Measurements from ENCODE around the gene OXNAD1.

Gene OXNAD1

DNA sequence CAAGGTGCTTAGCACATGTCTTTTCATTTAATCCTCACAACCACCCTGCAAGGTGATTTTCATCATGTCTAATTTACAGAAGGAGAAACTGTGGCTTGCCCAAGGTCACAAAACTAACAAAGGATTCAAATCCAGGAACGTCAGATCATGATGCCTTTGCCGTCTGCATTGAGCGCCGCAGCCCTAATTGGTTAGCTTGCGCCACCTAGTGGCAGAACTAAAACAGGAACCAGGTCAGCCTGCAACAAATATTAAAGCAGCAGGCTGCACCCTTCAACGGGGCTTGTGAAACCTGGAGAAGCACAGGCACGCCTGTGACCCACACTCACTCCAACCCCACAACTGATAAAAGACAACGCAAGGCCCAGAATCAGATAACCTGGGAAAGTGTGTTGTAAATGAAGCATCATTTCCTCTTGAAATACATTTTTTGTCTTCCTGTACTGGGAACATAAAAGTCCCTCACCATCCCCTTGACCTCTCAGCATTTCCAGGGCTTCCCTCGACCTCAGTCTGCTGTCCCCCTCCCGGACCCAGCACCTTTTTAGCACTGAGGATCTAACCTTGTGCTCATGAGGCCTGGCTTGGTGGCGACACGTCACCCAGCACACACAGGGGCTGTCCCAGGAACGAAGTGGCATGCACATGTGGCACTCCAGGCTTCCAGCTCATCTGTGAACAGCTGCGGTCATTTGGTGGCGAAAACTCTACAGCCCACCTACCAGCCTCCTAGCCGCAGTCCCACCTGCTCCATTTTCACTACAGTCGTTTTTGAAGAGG is 17.5 kb upstream of the OXNAD1 start:
- DNase-seq (ENCODE audit: low spot score): peak; percentile 78

DNA sequence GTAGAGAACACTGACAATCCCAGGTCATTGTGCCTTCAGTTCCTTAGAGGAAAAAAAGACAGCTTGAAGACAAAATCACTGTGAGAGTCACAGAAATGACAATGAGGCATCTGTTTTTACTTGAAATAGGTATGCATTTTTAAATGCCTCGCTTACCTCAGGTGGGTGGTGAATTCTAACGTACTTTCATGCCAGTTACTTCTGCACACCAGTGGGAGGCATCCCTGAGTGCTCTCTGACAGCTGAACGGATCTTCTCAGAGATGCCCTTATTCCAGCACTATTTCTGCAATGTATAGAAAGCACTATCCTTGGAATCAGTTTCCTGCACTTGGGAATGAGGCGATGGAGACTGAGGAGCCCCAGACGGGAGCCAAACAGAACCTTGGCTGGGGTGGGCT is 16.5 kb upstream of the OXNAD1 start:
- no peak for DNase-seq (ENCODE audit: low spot score)

- DNase-seq (ENCODE audit: low spot score): peak; percentile 26
Observed at GRCh38 chr3:16249336-16249735, 15.7 kb upstream of the OXNAD1 start.

- no peak for DNase-seq (ENCODE audit: low spot score)
Observed at GRCh38 chr3:16249886-16250285, 15.1 kb upstream of the OXNAD1 start.

GRCh38 chr3:16251316-16252085 is 13.5 kb upstream of the OXNAD1 start:
- DNase-seq (ENCODE audit: low spot score): no peak

- peak; percentile 70 for DNase-seq (ENCODE audit: low spot score)
Observed at GRCh38 chr3:16252243-16252978, 12.6 kb upstream of the OXNAD1 start.

GRCh38 chr3:16252988-16253387 is 12.0 kb upstream of the OXNAD1 start:
- DNase-seq (ENCODE audit: low spot score): no peak

DNA sequence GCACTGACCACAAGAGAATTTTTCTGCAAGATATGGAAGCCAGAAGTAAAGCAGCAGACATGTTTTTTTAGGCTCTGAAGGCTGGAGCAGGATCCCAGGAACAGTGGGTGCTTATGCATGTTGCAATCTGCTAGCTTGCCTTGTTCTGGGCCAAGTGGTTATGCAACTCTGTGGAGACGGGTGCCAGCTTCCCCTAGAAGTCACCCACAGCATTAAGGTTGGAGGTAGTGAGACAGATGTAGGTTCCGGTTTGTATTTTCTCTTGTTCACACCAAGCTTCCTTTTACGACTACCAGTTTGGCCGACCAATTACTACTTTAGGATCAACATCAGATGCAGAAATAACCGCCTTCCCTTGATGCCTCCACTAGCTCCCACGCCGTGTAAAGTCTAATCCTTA is 11.4 kb upstream of the OXNAD1 start:
- DNase-seq (ENCODE audit: low spot score): no peak

GRCh38 chr3:16254916-16255315 is 10.1 kb upstream of the OXNAD1 start:
- no peak for DNase-seq (ENCODE audit: low spot score)

GRCh38 chr3:16255326-16255725 is 9.7 kb upstream of the OXNAD1 start:
- no peak for DNase-seq (ENCODE audit: low spot score)

GRCh38 chr3:16255726-16256125 is 9.3 kb upstream of the OXNAD1 start:
- DNase-seq (ENCODE audit: low spot score): no peak

- no peak for DNase-seq (ENCODE audit: low spot score)
Observed at GRCh38 chr3:16257309-16257708, 7.7 kb upstream of the OXNAD1 start.

- DNase-seq (ENCODE audit: low spot score): no peak
Observed at GRCh38 chr3:16258177-16258576, 6.8 kb upstream of the OXNAD1 start.

GRCh38 chr3:16258866-16259265 is 6.1 kb upstream of the OXNAD1 start:
- no peak for DNase-seq (ENCODE audit: low spot score)

GRCh38 chr3:16260046-16260445 is 5.0 kb upstream of the OXNAD1 start:
- no peak for DNase-seq (ENCODE audit: low spot score)

DNA sequence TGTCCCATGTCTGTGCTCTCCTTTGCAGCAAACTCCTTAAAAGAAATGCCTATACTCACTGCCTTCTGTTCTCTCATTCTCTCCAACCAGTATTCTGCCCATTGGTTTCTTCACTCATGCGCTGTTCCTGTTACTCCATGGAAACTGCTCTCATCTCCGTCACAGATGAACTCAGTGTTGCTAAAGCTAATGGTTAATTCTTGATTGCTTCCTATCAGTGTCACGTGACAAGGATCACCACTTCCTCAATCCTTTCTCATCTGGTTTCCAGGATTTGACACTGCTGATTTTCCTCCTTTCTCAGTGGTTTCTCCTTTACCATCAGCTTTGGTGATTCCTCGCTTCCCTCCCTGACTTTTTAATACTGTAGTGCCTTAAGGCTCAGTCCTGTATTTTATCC is 2.8 kb upstream of the OXNAD1 start:
- no peak for DNase-seq (ENCODE audit: low spot score)

DNA sequence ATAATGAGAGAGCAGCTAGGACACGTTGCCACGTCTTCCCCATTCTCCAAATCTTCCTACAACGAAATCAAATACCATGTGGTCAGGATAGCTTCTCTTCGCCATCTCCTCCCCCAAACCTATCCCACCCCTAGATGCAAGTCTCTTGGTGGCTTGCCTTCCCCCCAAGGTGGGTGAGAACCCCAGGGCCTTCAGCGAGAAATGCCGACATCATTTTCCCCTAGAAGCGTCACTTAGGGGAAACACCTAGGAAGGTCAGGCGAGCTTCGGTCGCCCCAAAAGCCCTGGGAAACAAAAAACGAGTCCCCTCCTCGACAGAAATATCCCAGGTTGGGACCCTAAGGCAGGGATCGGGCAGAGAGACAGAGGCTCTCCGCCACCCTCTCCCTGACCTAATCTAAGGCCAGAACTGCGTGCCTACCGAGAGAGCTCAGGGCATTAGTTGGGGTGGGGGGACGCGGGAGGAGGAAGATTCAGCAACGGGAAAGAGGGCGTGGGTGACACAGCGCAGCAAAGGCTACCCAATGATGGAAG is 771 bp upstream of the OXNAD1 start:
- no peak for DNase-seq (ENCODE audit: low spot score)

DNA sequence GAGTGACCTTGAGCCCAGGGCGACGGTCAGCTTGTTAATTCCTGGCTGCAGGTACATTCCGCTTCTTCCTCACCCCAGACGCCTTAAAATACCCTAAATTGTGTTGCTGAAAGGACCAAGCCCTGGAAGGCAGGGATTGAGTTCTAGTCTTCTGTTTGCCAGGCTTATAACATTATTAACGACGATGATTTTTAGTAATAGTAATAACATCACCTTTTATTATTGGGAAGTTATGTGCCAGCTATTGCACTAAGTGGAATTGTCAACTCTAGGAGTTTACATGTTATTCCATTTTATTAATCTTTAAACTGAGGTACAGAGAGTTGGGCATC is 409 bp downstream of the OXNAD1 start:
- DNase-seq (ENCODE audit: low spot score): no peak

DNA sequence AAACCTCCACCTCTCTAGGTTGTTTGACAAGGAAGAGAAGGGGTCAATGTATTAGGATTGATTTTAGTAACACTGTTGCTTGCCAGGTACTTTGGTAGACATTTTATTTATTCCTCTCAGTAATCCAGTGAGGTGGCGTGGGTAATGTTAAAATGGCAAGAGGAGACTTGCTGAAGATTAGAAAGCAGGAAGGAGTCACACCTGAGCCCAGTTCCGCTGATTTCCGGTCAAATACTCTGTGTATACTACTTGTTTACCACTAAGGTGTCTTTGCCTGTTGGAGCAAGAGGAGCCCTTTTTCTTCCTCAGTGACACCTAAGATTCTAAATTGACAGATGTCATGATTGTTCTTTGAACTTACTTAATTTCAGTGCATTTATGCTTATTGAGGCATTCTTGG is 1.7 kb downstream of the OXNAD1 start:
- no peak for DNase-seq (ENCODE audit: low spot score)

DNA sequence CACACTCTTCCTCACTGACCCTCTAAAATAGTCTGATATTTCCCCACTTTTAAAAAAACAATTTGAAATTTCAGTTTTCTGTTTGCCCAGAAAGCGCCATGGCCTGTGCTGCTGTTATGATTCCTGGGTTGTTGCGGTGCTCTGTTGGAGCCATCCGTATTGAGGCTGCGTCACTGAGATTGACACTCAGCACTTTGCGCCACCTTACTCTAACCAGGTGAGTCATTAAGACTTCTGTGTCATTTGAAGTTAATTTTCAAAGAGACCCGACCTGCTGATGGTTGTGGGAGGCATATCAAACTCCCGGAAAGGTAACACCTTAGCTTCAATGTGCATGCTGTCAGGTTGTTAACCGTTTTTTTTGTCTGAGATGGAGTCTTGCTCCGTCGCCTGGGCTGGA is 5.8 kb downstream of the OXNAD1 start:
- DNase-seq (ENCODE audit: low spot score): no peak

DNA sequence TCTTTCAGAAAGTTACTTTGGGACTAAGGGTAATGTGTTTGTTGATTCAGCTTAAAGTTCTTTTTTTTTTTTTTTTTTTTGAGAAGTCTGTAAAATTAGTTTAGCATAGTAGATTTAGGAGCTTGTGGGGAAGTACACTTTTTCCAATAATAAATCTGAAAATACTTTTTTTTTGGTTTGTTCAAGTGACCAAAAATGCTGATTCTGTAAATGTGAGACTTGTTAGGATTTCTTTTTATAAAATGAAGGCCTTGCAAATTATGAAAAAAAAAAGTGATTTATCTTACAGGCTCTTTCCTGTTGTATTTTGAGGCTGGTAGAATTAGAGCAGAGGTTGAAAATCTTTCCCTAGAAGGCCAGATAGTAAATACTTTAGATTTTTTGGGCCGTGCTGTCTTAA is 7.6 kb downstream of the OXNAD1 start:
- no peak for DNase-seq (ENCODE audit: low spot score)

GRCh38 chr3:16273867-16274266 is 8.9 kb downstream of the OXNAD1 start:
- DNase-seq (ENCODE audit: low spot score): no peak

DNA sequence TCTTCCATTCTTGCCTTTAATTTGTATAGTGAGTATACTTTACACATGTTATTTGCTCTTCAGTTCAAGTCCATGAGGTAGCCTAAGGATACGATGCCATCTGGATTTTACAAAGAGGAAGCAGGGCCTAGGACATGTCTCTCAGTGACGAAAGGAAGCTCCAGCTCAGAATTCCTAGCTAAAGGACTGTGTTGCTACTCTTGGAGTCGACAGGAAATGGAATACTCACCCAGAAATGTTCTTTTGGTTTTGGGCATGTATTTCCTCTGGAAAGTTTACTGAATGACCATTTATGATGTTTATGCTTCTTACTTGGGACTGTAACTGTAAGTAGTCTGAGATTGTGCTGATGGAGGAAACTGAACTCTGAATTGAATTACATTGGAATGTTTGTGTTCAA is 12.5 kb downstream of the OXNAD1 start:
- DNase-seq (ENCODE audit: low spot score): no peak

All from kidney tubule cell (primary cell).